ENCODE results near the gene HIVEP3.
A peak's percentile ranks its signal among the peaks of the same experiment; 100 is the strongest.

The HIVEP3 gene

DNA sequence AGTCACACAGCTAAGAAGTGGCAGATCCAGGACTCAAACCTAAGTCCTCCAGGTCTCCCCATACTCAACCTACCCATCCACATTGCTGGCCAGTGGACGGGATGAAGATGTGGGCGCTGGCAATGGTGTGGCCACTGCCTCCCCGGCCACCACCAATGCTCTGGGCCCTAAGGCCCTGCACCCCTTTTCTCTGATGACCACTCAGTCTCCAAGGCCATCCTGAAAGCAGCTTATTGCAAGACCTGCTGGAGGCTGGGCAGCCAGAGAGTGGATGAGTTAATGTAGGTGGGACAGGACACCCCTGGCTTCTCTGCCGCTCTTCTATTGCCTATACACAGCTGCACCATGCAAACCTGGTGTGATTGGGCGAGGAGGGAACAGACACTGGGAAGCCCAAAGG, 178.7 kb downstream of the HIVEP3 start:
- Histone ChIP-seq H3K4me1 (ENCODE audit: insufficient read depth, low read length) (peaks cover 20% of the 10 kb centered on the region), H3K9ac (ENCODE audit: low read depth, low read length) (no peak overlapping the region), H3K27me3 (ENCODE audit: insufficient read depth, low read length, poor library complexity) (no peaks in the 10 kb centered on the region), H2AFZ (ENCODE audit: low read depth, low read length) (no peak overlapping the region), H3K4me3 (ENCODE audit: low read depth in 1 of 2, low read length in 2 of 2) (no peak overlapping the region), H3K27ac (ENCODE audit: low read length) (peak overlapping the region; percentile 48), H3K9me3 (ENCODE audit: insufficient read depth, low read length, severe bottlenecking) (no peaks in the 10 kb centered on the region), H3K36me3 (ENCODE audit: insufficient read depth, low read length) (peaks cover 23% of the 10 kb centered on the region), H3K4me2 (ENCODE audit: insufficient read depth, low read length) (no peak overlapping the region), H3K79me2 (ENCODE audit: insufficient read depth, low read length) (peaks cover 99% of the 10 kb centered on the region), H4K20me1 (ENCODE audit: insufficient read depth, low read length) (peaks cover 96% of the 10 kb centered on the region)
- TF ChIP-seq, protein P1, sequence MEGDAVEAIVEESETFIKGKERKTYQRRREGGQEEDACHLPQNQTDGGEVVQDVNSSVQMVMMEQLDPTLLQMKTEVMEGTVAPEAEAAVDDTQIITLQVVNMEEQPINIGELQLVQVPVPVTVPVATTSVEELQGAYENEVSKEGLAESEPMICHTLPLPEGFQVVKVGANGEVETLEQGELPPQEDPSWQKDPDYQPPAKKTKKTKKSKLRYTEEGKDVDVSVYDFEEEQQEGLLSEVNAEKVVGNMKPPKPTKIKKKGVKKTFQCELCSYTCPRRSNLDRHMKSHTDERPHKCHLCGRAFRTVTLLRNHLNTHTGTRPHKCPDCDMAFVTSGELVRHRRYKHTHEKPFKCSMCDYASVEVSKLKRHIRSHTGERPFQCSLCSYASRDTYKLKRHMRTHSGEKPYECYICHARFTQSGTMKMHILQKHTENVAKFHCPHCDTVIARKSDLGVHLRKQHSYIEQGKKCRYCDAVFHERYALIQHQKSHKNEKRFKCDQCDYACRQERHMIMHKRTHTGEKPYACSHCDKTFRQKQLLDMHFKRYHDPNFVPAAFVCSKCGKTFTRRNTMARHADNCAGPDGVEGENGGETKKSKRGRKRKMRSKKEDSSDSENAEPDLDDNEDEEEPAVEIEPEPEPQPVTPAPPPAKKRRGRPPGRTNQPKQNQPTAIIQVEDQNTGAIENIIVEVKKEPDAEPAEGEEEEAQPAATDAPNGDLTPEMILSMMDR (IDR thresholded peaks at IDR 0.05; ENCODE audit: borderline replicate concordance, extremely low read depth, low read length, poor library complexity, severe bottlenecking): no peak
- TF ChIP-seq EZH2 (IDR thresholded peaks at IDR 0.05; ENCODE audit: borderline replicate concordance, low read depth, low read length, severe bottlenecking): no peak
- DNase-seq (no peak), ATAC-seq (ENCODE audit: insufficient read depth, low read depth) (no peak)

DNA sequence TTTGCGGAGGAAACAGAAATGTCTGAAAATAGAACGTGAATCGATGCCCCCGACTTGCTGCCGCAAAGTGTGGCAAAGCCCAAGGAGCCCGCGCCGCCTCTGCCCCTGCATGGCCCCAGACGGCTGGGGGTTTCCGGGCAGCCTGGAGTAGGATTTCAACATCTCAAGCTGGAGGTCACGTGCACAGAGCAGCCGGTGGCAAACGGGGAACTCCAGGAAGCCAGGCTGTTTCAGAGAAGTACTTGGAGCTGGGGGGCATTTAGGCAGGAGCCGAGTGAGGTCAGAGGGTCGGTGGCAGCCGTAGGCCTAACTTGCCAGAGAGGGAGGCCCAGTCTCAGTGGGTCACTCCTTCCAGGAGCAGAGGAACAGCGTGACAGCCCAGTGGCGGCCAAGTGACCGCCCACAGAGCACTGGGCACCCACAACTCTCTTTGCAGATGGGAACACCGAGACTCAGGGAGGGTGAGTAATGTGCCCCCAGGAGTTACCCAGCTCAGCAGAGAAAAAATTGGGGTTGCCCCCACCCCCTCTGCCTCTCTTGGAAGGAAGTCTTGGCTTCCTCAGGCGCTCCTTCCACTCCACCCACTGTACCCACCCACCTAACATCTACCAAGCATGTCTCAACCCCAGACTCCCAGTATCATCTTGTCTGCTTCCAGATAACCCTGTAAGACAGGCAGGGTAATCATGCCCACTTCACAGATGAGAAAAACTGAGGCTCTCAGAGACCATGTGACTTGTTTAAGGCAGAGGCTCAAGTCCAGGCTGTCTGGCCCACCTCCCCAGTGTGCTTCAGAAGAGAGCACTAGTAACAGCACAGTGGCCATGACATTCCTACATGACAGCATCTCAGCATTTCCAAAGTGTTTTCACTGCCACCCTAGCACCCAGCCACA, 179.4 kb downstream of the HIVEP3 start:
- no peak overlapping the region for H3K9ac ChIP-seq (ENCODE audit: low read depth, low read length)
- no peak overlapping the region for H3K4me2 ChIP-seq (ENCODE audit: insufficient read depth, low read length)
- H2AFZ ChIP-seq (ENCODE audit: low read depth, low read length): no peak overlapping the region
- TF ChIP-seq EZH2 (IDR thresholded peaks at IDR 0.05; ENCODE audit: borderline replicate concordance, low read depth, low read length, severe bottlenecking): no peak
- TF ChIP-seq, protein P1 (IDR thresholded peaks at IDR 0.05; ENCODE audit: borderline replicate concordance, extremely low read depth, low read length, poor library complexity, severe bottlenecking): no peak
- peaks cover 94% of the 10 kb centered on the region for H4K20me1 ChIP-seq (ENCODE audit: insufficient read depth, low read length)
- peaks cover 20% of the 10 kb centered on the region for H3K4me1 ChIP-seq (ENCODE audit: insufficient read depth, low read length)
- H3K36me3 ChIP-seq (ENCODE audit: insufficient read depth, low read length): peaks cover 20% of the 10 kb centered on the region
- DNase-seq: no peak
- H3K27ac ChIP-seq (ENCODE audit: low read length): peak overlapping the region; percentile 48
- peaks cover 99% of the 10 kb centered on the region for H3K79me2 ChIP-seq (ENCODE audit: insufficient read depth, low read length)
- H3K4me3 ChIP-seq (ENCODE audit: low read depth in 1 of 2, low read length in 2 of 2): no peak overlapping the region
- no peak for ATAC-seq (ENCODE audit: insufficient read depth, low read depth)
- H3K9me3 ChIP-seq (ENCODE audit: insufficient read depth, low read length, severe bottlenecking): no peaks in the 10 kb centered on the region
- no peaks in the 10 kb centered on the region for H3K27me3 ChIP-seq (ENCODE audit: insufficient read depth, low read length, poor library complexity)

DNA sequence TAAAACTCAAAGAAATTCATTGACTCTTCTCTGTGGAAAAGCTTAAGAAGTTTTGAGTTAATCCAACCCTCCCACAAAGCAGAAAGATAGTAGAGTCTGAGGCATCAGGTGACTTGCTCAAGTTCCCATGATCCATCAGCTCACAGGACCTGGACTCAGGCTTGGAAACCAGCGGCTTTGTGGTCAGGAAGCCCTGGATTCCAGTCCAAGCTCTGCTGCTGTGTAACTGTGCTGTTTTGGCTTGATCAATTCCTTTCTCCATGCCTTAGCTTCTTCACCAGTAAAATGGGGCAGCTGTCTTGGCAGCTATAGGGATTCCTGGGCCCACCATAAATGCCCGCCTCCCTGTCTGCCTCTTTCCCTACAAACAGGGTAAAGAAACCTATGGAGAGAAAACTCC, 180.2 kb downstream of the HIVEP3 start:
- Histone ChIP-seq H3K4me1 (ENCODE audit: insufficient read depth, low read length) (peaks cover 20% of the 10 kb centered on the region), H3K27ac (ENCODE audit: low read length) (no peak overlapping the region), H3K36me3 (ENCODE audit: insufficient read depth, low read length) (peaks cover 20% of the 10 kb centered on the region), H3K4me2 (ENCODE audit: insufficient read depth, low read length) (no peak overlapping the region), H3K79me2 (ENCODE audit: insufficient read depth, low read length) (peaks cover 100% of the 10 kb centered on the region), H3K9me3 (ENCODE audit: insufficient read depth, low read length, severe bottlenecking) (no peaks in the 10 kb centered on the region), H2AFZ (ENCODE audit: low read depth, low read length) (no peak overlapping the region), H3K9ac (ENCODE audit: low read depth, low read length) (no peak overlapping the region), H4K20me1 (ENCODE audit: insufficient read depth, low read length) (peaks cover 96% of the 10 kb centered on the region), H3K27me3 (ENCODE audit: insufficient read depth, low read length, poor library complexity) (no peaks in the 10 kb centered on the region), H3K4me3 (ENCODE audit: low read depth in 1 of 2, low read length in 2 of 2) (no peak overlapping the region)
- TF ChIP-seq, protein P1 (IDR thresholded peaks at IDR 0.05; ENCODE audit: borderline replicate concordance, extremely low read depth, low read length, poor library complexity, severe bottlenecking): no peak
- TF ChIP-seq EZH2 (IDR thresholded peaks at IDR 0.05; ENCODE audit: borderline replicate concordance, low read depth, low read length, severe bottlenecking): no peak
- DNase-seq (no peak), ATAC-seq (ENCODE audit: insufficient read depth, low read depth) (no peak)

All from DND-41 (cell line).